Stimulated activated CD8-positive, alpha-beta memory T cell treated with anti-CD3 and anti-CD28 coated beads, Interleukin-7, amount 100 ng/mL, for 4 hours (primary cell): ENCODE measurements around the gene TMEM61.
A peak's percentile ranks its signal among the peaks of the same experiment; 100 is the strongest.
"Not testable (repeated sequence)": the region's sequence is repeated elsewhere in the genome, so short reads cannot be mapped to it uniquely, and the experiment has no call there.

Source experiments
- DNase-seq, 2 donors: peaks; one replicate each; pipeline ENCODE4 v3.0.0-alpha.2; 2020; ENCODE audit warnings: low read depth in 2 of 2

TMEM61 gene

GRCh38 chr1:54980528-54981241 is at the start of gene TMEM61:
TSS of gene TMEM61 (plus strand) at chr1:54980628. CDS start at chr1:54981066, 438 bp downstream.
- no peak for DNase-seq

- DNase-seq: no peak
Measured at GRCh38 chr1:54931275-54931840, 49.1 kb upstream of the TMEM61 start.

- not testable (repeated sequence) for DNase-seq
Measured at GRCh38 chr1:54934081-54934480, 46.3 kb upstream of the TMEM61 start.

- DNase-seq: no peak
Measured at GRCh38 chr1:54934869-54935268, 45.6 kb upstream of the TMEM61 start.

GRCh38 chr1:54936791-54937190 is 43.6 kb upstream of the TMEM61 start:
- DNase-seq: no peak

- DNase-seq: no peak
Measured at GRCh38 chr1:54937469-54937868, 43.0 kb upstream of the TMEM61 start.

- DNase-seq: not testable (repeated sequence)
Measured at GRCh38 chr1:54938955-54939354, 41.5 kb upstream of the TMEM61 start.

- no peak for DNase-seq
Measured at GRCh38 chr1:54940042-54940441, 40.4 kb upstream of the TMEM61 start.

GRCh38 chr1:54942976-54943375 is 37.5 kb upstream of the TMEM61 start:
- no peak for DNase-seq

- peak; percentile 15 to 45 for DNase-seq
Measured at GRCh38 chr1:54944610-54945392, 35.6 kb upstream of the TMEM61 start.

GRCh38 chr1:54945393-54945936 is 35.0 kb upstream of the TMEM61 start:
- no peak for DNase-seq

- no peak for DNase-seq
Measured at GRCh38 chr1:54947540-54947939, 32.9 kb upstream of the TMEM61 start.

- DNase-seq: no peak
Measured at GRCh38 chr1:54949053-54949452, 31.4 kb upstream of the TMEM61 start.

GRCh38 chr1:54950006-54950368 is 30.4 kb upstream of the TMEM61 start:
- no peak for DNase-seq

- DNase-seq: peak in 1 of 2 donors; percentile 8
Measured at GRCh38 chr1:54950369-54951163, 29.9 kb upstream of the TMEM61 start.

- no peak for DNase-seq
Measured at GRCh38 chr1:54951810-54952226, 28.6 kb upstream of the TMEM61 start.

GRCh38 chr1:54952950-54953718 is 27.3 kb upstream of the TMEM61 start:
- DNase-seq: no peak

- no peak for DNase-seq
Measured at GRCh38 chr1:54953846-54954245, 26.6 kb upstream of the TMEM61 start.

- DNase-seq: no peak
Measured at GRCh38 chr1:54955359-54955758, 25.1 kb upstream of the TMEM61 start.

GRCh38 chr1:54956726-54957125 is 23.7 kb upstream of the TMEM61 start:
- DNase-seq: no peak

GRCh38 chr1:54959241-54959640 is 21.2 kb upstream of the TMEM61 start:
- no peak for DNase-seq
